CD4-positive, alpha-beta T cell treated with Interferon alpha-2 for 1 hour (primary cell): ENCODE data around the gene CDC37.

Source experiments
- DNase-seq, 2 donors: peaks; one replicate each; pipeline ENCODE4 v3.0.0-alpha.2; 2020 to 2022

Gene CDC37

DNA sequence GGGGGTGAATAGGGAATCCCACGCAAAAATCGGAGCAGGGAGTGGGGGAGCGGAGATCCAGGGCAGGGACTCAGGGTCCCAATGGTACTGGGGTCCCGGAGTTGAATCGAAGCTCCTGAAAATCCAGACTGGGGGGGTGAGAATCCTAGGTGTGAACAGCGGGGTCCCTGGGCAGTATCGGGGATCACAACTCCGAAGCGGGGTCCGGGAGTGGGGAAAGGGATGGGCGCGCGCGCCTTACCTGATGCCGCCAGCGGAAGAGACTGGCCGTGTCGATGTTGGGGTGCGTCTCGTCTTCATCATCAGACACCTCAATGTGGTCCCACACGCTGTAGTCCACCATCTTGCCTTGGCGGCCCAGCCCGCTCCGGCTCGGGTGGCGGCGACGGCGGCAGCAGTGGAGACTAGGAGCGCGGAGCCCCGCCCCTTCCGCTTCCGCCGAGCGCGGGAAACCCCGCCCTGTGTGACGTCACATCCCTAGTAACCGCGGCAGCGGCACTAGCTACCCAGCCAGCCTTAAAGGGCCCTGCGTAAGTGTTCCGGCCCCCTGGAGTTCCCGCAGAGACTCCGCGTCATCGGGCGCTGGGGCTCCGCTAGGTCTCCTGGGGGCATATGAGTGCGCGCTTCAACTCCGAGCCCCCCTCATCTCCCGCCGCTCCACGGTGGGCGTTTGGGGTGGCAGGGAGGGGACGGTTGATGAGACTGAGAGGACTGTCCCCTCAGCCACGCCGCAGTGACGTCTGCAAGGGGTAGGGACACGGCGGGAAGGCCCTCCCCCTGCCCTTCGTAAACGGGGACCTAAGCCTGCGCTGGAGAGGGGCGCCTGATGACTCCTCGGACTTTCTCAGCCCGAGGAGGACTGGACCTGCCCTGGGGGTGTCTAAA is at the start of gene CDC37:
Gene CDC37 (minus strand): TSS at position 406 of the 885 bp plus-strand sequence. CDS start 63 bp downstream, at position 343.
- peak; percentile 97 to 98 for DNase-seq

DNA sequence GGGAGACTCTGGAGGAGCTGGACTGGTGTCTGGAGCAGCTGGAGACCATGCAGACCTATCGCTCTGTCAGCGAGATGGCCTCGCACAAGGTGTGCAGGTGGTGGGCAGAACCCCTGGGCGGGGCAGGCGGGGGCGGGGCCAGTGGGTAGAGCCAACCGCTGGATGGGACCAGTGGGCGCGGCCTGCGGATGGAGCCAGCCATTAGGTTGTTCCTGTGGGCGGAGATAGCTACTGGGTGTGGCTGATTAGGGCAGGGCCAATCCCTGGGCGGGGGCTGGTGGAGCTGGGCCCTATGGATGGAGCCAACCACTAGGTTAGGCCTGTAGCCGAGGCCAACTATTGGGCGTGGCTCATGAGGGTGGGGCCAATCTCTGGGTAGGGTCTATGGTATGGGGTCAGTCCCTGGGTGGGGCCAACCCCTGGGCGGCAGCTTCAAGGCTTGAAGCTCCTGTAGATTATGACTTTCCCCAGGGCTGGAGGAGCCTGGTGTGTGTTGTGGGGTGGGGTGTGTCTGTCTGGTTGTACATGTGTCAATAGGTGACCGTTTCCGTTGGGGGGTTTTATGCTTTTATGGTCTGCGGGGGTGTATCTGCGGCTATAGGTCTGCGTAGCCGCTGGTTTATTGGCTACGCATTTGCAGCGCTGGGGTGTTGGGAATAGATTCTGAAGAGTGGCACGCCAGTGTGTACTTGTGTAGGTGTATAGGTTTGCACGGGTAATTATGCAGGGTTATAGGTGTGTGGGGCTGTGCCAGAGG is 47.7 kb upstream of the CDC37 start:
- DNase-seq, result no peak

DNA sequence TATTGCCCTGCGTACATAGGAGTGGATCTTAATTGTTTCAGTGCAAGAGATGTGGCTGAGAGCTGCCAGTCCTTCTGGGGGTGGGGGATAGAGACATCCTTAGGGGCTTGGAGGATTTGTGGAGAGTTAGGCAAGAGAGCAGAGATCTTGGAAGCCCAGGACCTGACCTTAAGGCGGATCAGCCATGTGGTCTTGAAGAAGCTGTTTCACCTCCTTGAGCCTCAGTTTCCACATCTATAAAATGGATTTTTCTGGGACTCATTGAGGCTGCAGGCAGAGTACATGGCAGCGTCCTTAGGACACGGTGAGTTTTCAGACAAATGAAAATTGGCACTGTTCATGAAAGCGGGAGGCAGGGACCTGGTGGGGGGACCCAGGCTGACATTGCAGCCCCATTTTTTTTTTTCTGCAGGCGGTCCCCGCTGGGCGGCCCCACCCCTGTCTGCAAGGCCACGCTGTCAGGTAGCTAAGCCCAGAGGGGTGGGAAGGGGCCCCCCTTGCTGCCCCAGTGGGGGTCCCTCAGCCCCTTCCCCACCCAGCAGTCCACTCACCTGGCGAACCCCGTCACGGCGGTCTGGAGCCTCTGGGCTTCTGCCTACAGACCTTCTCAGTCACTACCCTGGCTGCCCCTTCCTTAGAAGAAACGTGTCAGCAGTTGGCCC is 47.0 kb upstream of the CDC37 start:
- no peak for DNase-seq

DNA sequence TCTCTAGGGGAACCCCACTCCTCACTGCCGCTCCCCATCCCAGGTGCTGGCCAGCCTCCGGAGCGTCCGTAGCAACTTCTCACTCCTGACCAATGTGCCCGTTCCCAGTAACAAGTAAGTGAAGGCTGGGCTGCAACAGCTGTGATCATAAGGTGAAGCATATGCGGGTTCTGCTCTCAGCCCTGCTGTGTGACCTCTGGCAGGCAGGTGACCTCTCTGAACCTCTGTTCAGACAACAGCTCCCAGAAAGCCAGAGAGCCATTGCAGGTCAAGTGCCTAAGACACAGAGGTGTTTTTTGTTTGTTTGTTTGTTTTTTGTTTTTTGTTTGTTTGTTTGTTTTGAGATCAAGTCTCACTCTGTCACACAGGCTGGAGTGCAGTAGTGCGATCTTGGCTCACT is 45.7 kb upstream of the CDC37 start:
- DNase-seq, result no peak

DNA sequence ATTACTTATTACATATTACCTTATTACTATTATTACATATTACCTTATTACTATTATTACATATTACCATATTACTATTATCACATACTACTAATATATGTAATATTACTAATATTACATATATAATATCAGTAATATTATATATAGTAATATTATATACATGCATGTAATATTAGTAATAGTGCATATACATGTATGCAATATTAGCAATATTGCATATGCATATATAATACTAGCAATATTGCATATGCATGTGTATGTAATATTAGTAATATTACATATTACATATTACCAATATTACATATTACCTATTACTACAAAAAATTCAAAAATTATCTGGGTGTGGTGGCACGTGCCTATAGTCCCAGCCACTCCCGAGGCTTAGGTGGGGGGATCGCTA is 39.4 kb upstream of the CDC37 start:
- no peak for DNase-seq

DNA sequence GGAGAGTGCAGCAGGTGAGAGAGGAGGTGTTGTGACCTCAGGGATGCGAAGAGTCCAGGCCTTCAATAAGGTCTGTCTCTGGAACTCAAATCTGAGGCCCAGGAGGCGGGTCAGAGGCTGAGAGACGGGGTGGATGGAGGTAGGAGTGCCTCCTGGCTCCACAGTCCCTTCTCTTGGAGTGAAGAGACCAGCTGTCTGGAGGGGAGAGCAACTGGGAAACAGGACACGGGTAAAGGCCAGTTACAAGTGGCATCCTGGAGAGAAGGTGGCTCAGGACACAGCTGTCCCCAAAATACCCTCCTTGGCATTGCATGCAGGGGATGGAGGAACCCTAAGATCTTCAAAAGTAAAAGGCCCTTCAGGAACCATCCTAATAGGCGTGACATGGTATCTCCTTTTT is 36.2 kb upstream of the CDC37 start:
- DNase-seq, result no peak

DNA sequence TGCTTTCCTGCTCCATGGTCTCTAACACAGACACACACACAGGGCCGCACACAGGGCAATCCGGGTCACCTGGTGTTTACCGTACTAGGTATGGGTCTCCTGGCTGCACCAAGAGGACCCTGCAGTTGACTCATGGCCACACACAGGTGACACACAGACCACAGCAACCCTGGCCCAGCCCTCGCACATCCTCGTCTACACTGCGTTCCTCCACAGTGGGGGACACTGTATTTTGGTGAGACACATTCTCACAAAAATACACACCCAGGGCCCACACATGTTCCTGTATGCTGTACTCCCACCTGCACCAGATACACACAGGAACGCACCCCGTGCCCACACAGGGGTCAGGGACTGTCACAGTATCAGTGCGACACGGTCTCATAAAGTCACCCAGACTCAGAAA is 29.8 kb upstream of the CDC37 start:
- no peak for DNase-seq

DNA sequence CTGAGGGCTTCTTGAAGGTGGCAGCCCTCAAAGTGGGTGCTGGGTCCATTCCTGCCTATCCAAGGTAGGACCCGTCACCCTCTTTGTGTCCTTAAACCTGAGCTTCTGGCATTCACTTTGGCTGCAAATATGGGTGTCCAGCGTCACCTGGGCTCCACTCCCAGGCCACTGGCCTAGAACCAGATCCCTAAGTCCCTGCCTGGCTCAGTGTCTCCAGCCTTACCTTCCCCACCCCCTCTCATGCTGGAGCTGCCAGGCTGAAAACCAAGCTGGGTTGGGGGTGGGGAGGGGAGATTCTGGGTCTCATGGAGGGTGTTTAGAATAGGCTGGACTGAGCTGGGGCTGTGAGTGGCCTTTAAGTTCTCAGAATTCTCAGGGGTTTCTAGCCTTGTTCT is 29.4 kb upstream of the CDC37 start:
- DNase-seq, result no peak

DNA sequence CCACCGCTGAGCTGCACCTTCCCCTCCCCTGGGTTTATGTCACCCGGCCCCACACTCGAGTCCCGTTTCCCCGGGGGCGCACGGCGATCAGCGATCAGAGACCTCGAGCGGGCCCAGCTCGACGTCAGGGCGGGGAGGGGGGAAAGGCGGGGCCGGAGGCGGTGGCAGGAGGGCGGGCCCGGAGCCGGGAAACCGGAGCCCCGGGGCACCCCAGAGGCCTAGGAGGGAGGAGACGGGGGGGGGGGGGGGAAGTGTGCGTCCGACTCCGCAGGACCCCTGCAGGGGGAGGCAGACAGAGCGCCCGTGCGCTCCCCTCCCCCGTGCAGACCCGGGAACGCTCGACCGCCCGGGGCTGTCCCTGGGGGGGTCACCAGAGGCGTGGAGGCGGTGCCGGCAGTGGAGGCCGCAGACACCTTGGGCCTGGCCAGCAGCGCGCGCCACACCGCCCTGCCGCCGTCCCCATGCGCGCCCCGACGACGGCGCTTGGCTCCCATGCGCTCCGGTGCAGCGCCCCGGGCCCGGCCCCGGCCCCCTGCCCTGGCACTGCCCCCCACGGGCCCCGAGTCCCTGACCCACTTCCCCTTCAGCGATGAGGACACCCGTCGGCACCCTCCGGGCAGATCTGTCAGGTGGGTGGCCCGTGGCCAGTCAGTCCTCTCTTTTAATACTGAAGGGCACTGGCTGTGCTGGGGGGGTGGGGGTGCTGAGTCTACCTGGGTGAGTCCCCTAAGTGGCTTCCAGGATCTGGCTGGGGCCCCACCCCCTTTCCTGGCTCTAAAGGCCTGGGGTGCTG is 28.8 kb upstream of the CDC37 start:
- peak; percentile 83 to 86 for DNase-seq

DNA sequence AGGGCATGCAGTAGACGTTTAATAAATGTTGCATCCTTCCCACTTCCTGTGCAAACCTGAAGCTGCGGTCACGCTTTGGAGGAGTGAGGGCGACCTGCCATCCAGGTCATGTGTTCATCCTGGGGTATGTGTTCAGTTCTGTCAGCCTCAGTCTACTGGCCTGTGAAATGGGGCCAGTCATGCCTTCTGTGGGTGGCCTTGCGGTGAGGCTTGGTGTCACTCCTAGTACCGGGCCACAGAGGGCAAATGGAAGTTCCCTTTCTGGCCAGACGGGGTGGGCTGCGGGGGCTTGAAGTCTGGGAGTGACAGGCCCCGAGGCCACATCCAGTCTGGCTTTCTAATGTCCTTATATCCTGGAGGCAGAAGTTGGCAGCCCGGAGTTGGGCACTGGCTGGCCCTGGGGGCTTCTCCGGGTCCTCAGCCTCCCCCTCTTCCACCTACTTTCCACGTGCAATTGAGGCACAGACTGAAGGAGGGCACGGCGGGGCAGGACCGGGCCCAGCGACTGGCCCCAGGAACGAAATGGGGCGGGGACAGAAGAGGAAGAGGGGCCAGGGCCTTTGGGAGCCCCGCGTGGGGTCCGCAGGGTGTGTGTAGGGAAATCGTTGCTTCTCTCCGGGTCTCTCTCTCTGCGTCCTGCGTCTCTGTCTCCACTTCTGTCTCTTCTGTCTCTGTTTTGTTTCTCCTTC is 28.1 kb upstream of the CDC37 start:
- peak; percentile 68 to 75 for DNase-seq

DNA sequence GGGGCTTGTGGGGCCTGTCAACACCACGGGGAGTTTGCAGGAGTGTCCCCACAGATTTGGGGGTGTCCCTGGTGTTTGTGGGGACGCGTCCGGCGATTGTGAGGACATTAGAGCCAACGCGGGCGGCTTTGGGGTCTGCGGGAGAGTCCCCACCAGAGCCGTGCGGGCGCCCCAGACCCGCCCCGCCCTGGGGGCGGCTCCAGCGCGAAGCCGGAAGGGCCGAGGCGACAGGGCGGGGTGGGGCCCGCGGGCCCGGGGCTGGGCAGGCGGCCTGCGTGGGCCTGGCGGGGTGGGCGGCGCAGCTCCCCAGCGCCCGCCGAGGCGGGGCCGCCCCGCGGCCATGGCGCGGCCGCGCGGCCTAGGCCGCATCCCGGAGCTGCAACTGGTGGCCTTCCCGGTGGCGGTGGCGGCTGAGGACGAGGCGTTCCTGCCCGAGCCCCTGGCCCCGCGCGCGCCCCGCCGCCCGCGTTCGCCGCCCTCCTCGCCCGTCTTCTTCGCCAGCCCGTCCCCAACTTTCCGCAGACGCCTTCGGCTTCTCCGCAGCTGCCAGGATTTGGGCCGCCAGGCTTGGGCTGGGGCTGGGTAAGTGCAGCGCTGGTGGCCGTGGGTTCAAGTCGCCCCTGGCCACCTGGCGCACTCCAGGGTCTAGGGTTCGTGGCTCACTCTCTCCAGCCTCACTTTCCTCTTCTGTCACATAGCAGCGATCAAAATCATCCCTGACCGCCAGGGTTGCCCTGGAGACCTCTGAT is 27.3 kb upstream of the CDC37 start:
- DNase-seq, result no peak

DNA sequence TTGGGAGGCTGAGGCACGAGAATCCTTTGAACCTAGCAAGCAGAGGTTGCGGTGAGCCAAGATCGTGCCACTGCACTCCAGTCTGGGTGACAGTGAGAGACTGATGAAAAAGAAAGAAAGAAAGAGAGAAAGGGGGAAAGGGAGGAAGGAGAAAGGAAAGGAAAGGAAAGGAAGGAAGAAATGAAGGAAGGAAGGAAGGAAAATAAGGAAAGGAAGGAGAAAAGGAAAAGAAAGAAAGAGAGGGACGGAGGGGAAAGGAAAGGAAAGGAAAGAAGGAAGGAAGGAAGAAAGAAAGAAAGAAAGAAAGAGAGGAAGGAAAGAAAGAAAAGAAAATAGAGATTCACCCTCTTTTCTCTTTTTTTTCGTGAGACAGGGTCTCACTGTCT is 25.6 kb upstream of the CDC37 start:
- no peak for DNase-seq

DNA sequence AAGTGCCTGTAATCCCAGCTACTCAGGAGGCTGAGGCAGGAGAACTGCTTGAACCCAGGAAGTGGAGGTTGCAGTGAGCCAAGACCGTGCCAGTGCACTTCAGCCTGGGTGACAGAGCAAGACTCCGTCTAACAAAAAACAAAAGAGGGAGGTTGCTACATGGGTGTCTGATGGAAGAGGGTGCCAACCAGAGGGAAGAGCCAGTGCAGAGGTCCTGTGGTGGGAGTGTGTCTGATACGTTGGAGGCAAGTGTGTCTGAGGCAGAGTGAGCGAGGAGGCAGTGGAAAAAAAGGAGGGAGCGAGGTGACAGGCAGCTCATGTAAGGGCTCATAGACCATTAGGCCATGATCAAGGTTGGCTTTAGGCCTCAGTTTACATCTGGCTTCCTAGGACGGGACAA is 23.8 kb upstream of the CDC37 start:
- DNase-seq, result no peak

DNA sequence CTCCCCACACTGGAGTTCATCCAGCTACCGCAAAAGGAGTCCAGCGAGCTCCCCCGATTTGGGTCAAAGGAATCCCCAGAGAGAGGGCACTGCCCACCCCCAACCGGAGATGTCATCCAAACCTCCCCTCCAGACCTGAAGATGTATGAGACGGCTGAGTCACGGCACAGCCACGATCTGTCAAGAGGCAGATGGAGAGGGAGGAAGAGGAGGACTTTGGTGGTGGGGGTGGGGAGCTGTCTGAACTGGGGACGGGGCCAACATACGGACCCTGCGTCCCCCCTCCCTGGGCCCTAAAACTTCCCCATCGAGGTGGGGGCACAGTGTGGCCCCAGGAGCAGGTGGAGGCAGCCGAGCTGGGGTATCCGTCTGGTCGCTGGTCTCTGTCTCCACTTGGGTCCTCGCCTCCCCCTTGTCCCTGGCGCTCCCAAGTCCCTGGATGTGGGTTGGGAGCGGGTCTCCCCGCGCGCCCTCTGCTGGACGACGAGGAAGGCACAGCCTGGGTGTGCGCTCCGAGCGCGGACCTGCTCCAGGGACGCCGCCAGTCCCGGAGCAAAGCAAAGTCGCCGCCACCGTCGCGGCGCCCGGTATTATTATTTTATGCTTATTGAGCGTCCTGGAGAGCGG is 20.8 kb upstream of the CDC37 start:
- peak; percentile 70 to 72 for DNase-seq

DNA sequence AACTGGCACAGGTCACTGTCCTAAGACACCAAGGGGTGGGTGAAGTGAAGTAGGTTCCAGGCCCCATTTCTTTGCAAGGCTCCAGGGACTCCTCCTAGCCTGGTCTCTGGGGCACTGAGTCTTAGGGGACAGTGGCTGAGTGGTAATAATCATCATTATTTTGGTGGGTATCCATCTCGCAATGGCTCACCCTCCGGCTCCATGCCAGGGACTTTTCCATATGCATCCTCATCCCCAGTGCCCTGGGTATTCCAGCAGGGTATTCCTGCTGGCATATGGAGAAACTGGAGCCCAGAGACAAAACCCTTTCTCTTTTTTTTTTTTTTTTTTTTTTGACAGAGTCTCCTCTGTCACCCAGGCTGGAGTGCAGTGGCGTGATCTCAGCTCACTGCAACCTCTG is 19.5 kb upstream of the CDC37 start:
- DNase-seq, result no peak

DNA sequence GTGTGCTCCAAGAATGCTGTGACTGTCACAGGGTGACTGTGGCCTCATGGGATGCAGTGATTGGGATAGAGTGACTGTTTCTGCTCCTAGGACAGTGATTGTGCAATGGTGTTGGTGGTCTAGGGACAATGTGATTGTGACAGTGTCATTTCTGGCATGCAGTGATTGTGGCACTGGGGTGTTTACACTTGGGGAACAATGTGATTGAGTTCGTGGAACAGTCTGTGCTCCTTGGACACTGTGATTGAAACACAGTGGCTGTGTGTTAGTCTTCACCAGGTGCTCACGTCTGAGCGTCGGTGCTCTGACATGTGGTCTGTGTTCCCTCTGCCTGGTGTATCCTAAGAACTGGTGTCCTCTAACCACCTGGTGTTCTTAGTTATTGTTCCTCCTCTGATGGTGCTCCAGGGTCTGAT is 18.7 kb upstream of the CDC37 start:
- DNase-seq, result no peak

DNA sequence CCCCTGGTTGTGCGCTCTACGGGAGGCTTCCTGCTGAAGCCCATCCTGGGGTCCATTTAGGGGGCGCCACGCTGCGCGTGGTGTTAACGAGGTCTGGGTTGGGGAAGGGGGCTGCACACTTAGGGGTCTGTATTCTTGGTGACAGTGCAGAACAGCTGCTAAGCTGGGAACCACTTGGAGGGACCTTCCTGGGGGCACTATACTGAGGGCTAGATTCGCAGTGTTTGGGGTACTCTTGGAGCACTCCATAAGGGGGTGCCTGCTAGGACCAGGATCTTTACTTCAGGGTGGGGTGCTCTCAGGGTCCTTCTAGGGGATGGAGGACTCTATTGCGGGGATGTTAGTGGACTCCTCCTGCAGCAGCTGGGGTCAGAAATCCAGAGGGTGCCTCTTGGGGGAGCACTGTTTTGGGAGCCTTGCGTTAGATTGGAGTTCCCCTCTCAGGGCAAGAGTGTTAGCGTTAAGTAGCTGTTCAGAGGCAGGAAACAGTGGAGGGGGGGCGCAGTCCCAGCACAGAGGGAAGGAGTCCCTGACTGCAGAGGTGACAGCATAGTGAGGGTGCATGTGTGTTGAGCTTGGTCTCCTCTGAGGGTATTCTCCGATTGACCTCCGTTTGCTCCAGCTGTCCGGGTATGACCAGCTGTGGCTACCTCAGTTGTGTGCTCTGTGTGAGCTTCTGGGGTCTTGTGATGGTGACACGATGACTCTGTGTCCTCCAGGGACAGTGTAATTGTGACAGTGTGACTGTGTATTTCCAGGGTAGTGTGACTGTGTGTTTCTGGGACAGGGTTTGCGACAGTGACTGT is 18.1 kb upstream of the CDC37 start:
- DNase-seq, result no peak

DNA sequence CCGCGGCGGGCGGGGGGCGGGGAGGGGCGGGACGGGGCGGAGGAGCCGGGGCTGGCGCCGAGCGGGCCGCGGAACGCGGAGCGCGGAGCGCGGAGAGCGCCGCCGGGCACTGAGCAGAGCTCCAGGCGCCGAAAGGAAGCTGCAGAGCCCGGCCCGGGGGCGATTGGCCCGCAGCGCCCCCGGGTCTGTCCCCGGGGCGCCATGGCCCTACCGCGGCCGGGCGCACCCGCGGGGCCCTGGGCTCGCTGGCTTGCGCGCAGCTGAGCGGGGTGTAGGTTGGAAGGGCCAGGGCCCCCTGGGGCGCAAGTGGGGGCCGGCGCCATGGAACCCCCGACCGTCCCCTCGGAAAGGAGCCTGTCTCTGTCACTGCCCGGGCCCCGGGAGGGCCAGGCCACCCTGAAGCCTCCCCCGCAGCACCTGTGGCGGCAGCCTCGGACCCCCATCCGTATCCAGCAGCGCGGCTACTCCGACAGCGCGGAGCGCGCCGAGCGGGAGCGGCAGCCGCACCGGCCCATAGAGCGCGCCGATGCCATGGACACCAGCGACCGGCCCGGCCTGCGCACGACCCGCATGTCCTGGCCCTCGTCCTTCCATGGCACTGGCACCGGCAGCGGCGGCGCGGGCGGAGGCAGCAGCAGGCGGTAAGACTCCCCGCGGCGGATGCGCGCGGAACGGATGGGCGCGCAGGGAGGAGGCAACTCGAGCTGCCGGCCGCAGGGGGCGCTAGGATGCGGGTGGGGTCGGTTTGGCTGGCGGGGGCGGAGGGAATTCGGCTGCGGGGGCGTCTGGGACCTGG is 17.3 kb upstream of the CDC37 start, which contains the start of gene PDE4A:
Gene PDE4A (plus strand): TSS at position 95 of the 796 bp plus-strand sequence. CDS start 227 bp downstream, at position 322.
- DNase-seq, result peak; percentile 58 to 68
